Measurements from ENCODE around the gene PKP4.

Gene PKP4

GRCh38 chr2:158624961-158625360 is 168.2 kb downstream of the PKP4 start:
- no peaks in the 10 kb centered on the region for H3K27me3 ChIP-seq
- H3K4me3 ChIP-seq (ENCODE audit: low read depth, low read length): no peak overlapping the region
- H3K9me3 ChIP-seq: no peaks in the 10 kb centered on the region
- DNase-seq: no peak
- no peaks in the 10 kb centered on the region for H3K36me3 ChIP-seq
- H3K4me1 ChIP-seq: no peaks in the 10 kb centered on the region
- no peak for TF ChIP-seq CTCF (IDR thresholded peaks at IDR 0.05; ENCODE audit: low read depth, low read length)

GRCh38 chr2:158629116-158629515 is 172.4 kb downstream of the PKP4 start:
- H3K36me3 ChIP-seq: no peaks in the 10 kb centered on the region; the same call in 1 of the 2 replicates
- no peak for DNase-seq
- no peaks in the 10 kb centered on the region for H3K9me3 ChIP-seq
- no peak for TF ChIP-seq CTCF (IDR thresholded peaks at IDR 0.05; ENCODE audit: low read depth, low read length)
- no peaks in the 10 kb centered on the region for H3K4me1 ChIP-seq
- no peak overlapping the region for H3K4me3 ChIP-seq (ENCODE audit: low read depth, low read length)
- no peaks in the 10 kb centered on the region for H3K27me3 ChIP-seq

GRCh38 chr2:158633261-158633660 is 176.5 kb downstream of the PKP4 start:
- Histone ChIP-seq H3K4me1 (no peaks in the 10 kb centered on the region), H3K27me3 (no peaks in the 10 kb centered on the region), H3K9me3 (no peaks in the 10 kb centered on the region), H3K36me3 (no peaks in the 10 kb centered on the region; the same call in 1 of the 2 replicates), H3K4me3 (ENCODE audit: low read depth, low read length) (no peak overlapping the region)
- TF ChIP-seq CTCF (IDR thresholded peaks at IDR 0.05; ENCODE audit: low read depth, low read length): no peak
- no peak for DNase-seq

GRCh38 chr2:158634627-158635026 is 177.9 kb downstream of the PKP4 start:
- Histone ChIP-seq H3K4me1 (no peaks in the 10 kb centered on the region), H3K4me3 (ENCODE audit: low read depth, low read length) (no peak overlapping the region), H3K36me3 (no peaks in the 10 kb centered on the region; the same call in 1 of the 2 replicates), H3K9me3 (no peaks in the 10 kb centered on the region), H3K27me3 (no peaks in the 10 kb centered on the region)
- TF ChIP-seq CTCF (IDR thresholded peaks at IDR 0.05; ENCODE audit: low read depth, low read length): no peak
- DNase-seq: no peak

- Histone ChIP-seq H3K4me3 (ENCODE audit: low read depth, low read length) (no peak overlapping the region), H3K36me3 (no peaks in the 10 kb centered on the region; the same call in 1 of the 2 replicates), H3K27me3 (no peaks in the 10 kb centered on the region), H3K9me3 (no peaks in the 10 kb centered on the region), H3K4me1 (no peaks in the 10 kb centered on the region)
- no peak for DNase-seq
- TF ChIP-seq CTCF (IDR thresholded peaks at IDR 0.05; ENCODE audit: low read depth, low read length): no peak
These were observed 179.3 kb downstream of the PKP4 start for GRCh38 chr2:158635961-158636601.

GRCh38 chr2:158637357-158637756 is 180.6 kb downstream of the PKP4 start:
- no peaks in the 10 kb centered on the region for H3K9me3 ChIP-seq
- DNase-seq: no peak
- no peaks in the 10 kb centered on the region for H3K27me3 ChIP-seq
- no peak for TF ChIP-seq CTCF (IDR thresholded peaks at IDR 0.05; ENCODE audit: low read depth, low read length)
- no peaks in the 10 kb centered on the region for H3K4me1 ChIP-seq
- no peak overlapping the region for H3K4me3 ChIP-seq (ENCODE audit: low read depth, low read length)
- no peaks in the 10 kb centered on the region; the same call in 1 of the 2 replicates for H3K36me3 ChIP-seq

Measured in BE2C (cell line).